Measurements from ENCODE around the gene ATL1. TPM values are rescaled to one million over a fixed set of nuclear protein-coding genes. Genes with fewer than 3 reads are reported as not detected.
A peak's percentile ranks its signal among the peaks of the same experiment; 100 is the strongest.

Gene ATL1
- total and polyA plus RNA-seq, 2 donors: 1.5 to 2.6 TPM

GRCh38 chr14:50578433-50578832 is 18.5 kb downstream of the ATL1 start:
- no peaks in the 10 kb centered on the region for H3K4me1 ChIP-seq (ENCODE audit: control insufficient read depth in 2 of 2, insufficient read depth in 2 of 2, low read length in 2 of 2)
- H3K27me3 ChIP-seq (ENCODE audit: control insufficient read depth in 2 of 2, insufficient read depth in 1 of 2, low read length in 1 of 2): no peaks in the 10 kb centered on the region
- no peak overlapping the region for H3K27ac ChIP-seq (ENCODE audit: low read depth in 1 of 2, low read length in 1 of 2)
- H3K36me3 ChIP-seq (ENCODE audit: control insufficient read depth in 2 of 2, insufficient read depth in 2 of 2, low read length in 1 of 2): no peaks in the 10 kb centered on the region
- H3K4me3 ChIP-seq (ENCODE audit: low read length in 2 of 2): no peak overlapping the region
- H3K9me3 ChIP-seq (ENCODE audit: control insufficient read depth in 2 of 2, insufficient read depth in 1 of 2, low read length in 1 of 2): no peaks in the 10 kb centered on the region
- no peak for DNase-seq (ENCODE audit: low read depth in 6 of 9, low spot score in 9 of 9)

DNA sequence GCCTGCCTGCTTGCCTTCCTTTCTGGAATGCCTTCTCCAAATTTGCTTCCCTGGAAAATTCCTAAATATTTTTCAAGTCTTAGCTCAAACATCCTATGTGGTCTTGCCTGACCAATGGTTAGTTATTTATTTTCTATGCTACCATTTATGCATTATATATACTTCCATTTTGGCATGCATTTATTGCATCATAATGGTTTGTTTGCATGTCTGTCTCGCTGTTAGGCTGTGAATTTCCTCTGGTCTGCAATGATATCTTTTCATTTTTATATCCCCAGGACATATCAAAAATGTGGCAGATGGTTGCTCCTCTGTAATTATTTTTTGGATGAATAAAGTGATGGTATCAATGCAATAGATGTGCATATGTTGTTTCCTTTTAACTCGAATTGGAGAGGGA is 30.5 kb downstream of the ATL1 start:
- H3K27me3 ChIP-seq (ENCODE audit: control insufficient read depth in 2 of 2, insufficient read depth in 1 of 2, low read length in 1 of 2): no peaks in the 10 kb centered on the region
- H3K4me1 ChIP-seq (ENCODE audit: control insufficient read depth in 2 of 2, insufficient read depth in 2 of 2, low read length in 2 of 2): no peaks in the 10 kb centered on the region
- no peaks in the 10 kb centered on the region for H3K36me3 ChIP-seq (ENCODE audit: control insufficient read depth in 2 of 2, insufficient read depth in 2 of 2, low read length in 1 of 2)
- H3K9me3 ChIP-seq (ENCODE audit: control insufficient read depth in 2 of 2, insufficient read depth in 1 of 2, low read length in 1 of 2): no peaks in the 10 kb centered on the region
- no peak for DNase-seq (ENCODE audit: low read depth in 6 of 9, low spot score in 9 of 9)
- H3K4me3 ChIP-seq (ENCODE audit: low read length in 2 of 2): no peak overlapping the region
- no peak overlapping the region for H3K27ac ChIP-seq (ENCODE audit: low read depth in 1 of 2, low read length in 1 of 2)
- WGBS: 97% methylated on average over 2 of the region's 2 CpGs

- Histone ChIP-seq H3K4me3 (ENCODE audit: low read length in 2 of 2) (no peak overlapping the region), H3K9me3 (ENCODE audit: control insufficient read depth in 2 of 2, insufficient read depth in 1 of 2, low read length in 1 of 2) (no peaks in the 10 kb centered on the region), H3K27me3 (ENCODE audit: control insufficient read depth in 2 of 2, insufficient read depth in 1 of 2, low read length in 1 of 2) (no peaks in the 10 kb centered on the region), H3K27ac (ENCODE audit: low read depth in 1 of 2, low read length in 1 of 2) (no peak overlapping the region), H3K4me1 (ENCODE audit: control insufficient read depth in 2 of 2, insufficient read depth in 2 of 2, low read length in 2 of 2) (no peaks in the 10 kb centered on the region), H3K36me3 (ENCODE audit: control insufficient read depth in 2 of 2, insufficient read depth in 2 of 2, low read length in 1 of 2) (no peaks in the 10 kb centered on the region)
- DNase-seq (ENCODE audit: low read depth in 6 of 9, low spot score in 9 of 9): no peak
- WGBS: 94% methylated on average over 8 of the region's 8 CpGs
These were observed 34.8 kb downstream of the ATL1 start for GRCh38 chr14:50594577-50595316.

- DNase-seq (ENCODE audit: low read depth in 6 of 9, low spot score in 9 of 9): no peak
- Histone ChIP-seq H3K36me3 (ENCODE audit: control insufficient read depth in 2 of 2, insufficient read depth in 2 of 2, low read length in 1 of 2) (no peaks in the 10 kb centered on the region), H3K9me3 (ENCODE audit: control insufficient read depth in 2 of 2, insufficient read depth in 1 of 2, low read length in 1 of 2) (no peaks in the 10 kb centered on the region), H3K27ac (ENCODE audit: low read depth in 1 of 2, low read length in 1 of 2) (no peak overlapping the region), H3K4me3 (ENCODE audit: low read length in 2 of 2) (no peak overlapping the region), H3K4me1 (ENCODE audit: control insufficient read depth in 2 of 2, insufficient read depth in 2 of 2, low read length in 2 of 2) (no peaks in the 10 kb centered on the region), H3K27me3 (ENCODE audit: control insufficient read depth in 2 of 2, insufficient read depth in 1 of 2, low read length in 1 of 2) (no peaks in the 10 kb centered on the region)
These were observed 38.8 kb downstream of the ATL1 start for GRCh38 chr14:50598765-50599164.

- Histone ChIP-seq H3K9me3 (ENCODE audit: control insufficient read depth in 2 of 2, insufficient read depth in 1 of 2, low read length in 1 of 2) (no peaks in the 10 kb centered on the region), H3K4me1 (ENCODE audit: control insufficient read depth in 2 of 2, insufficient read depth in 2 of 2, low read length in 2 of 2) (no peaks in the 10 kb centered on the region), H3K36me3 (ENCODE audit: control insufficient read depth in 2 of 2, insufficient read depth in 2 of 2, low read length in 1 of 2) (no peaks in the 10 kb centered on the region), H3K27me3 (ENCODE audit: control insufficient read depth in 2 of 2, insufficient read depth in 1 of 2, low read length in 1 of 2) (no peaks in the 10 kb centered on the region), H3K27ac (ENCODE audit: low read depth in 1 of 2, low read length in 1 of 2) (no peak overlapping the region), H3K4me3 (ENCODE audit: low read length in 2 of 2) (no peak overlapping the region)
- peak in 5 of 9 donors; percentile 3 to 41 (median 5) for DNase-seq (ENCODE audit: low read depth in 6 of 9, low spot score in 9 of 9)
- WGBS: 74% methylated on average over 4 of the region's 4 CpGs
These were observed 39.9 kb downstream of the ATL1 start for GRCh38 chr14:50599700-50600444.

DNA sequence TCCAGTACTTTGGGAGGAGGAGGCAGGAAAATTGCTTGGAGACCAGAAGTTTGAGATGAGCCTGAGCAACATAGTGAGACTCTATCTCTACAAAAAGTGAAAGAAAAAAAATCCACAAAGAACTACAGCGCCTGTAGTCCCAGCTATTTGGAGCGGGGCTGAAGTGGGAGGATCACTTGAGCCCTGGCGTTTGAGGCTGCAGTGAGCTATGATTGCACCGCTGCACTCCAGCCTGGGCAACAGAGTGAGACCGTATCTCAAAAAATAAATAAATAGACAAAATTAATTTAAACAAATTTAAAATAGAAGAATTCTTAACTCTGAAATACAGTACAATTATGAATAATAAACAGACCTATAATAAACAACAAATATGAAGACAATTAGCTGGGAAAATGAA is 40.9 kb downstream of the ATL1 start:
- H3K36me3 ChIP-seq (ENCODE audit: control insufficient read depth in 2 of 2, insufficient read depth in 2 of 2, low read length in 1 of 2): no peaks in the 10 kb centered on the region
- no peaks in the 10 kb centered on the region for H3K9me3 ChIP-seq (ENCODE audit: control insufficient read depth in 2 of 2, insufficient read depth in 1 of 2, low read length in 1 of 2)
- H3K27ac ChIP-seq (ENCODE audit: low read depth in 1 of 2, low read length in 1 of 2): no peak overlapping the region
- WGBS: 98% methylated on average over 5 of the region's 5 CpGs
- H3K4me1 ChIP-seq (ENCODE audit: control insufficient read depth in 2 of 2, insufficient read depth in 2 of 2, low read length in 2 of 2): no peaks in the 10 kb centered on the region
- no peaks in the 10 kb centered on the region for H3K27me3 ChIP-seq (ENCODE audit: control insufficient read depth in 2 of 2, insufficient read depth in 1 of 2, low read length in 1 of 2)
- no peak for DNase-seq (ENCODE audit: low read depth in 6 of 9, low spot score in 9 of 9)
- H3K4me3 ChIP-seq (ENCODE audit: low read length in 2 of 2): no peak overlapping the region

DNA sequence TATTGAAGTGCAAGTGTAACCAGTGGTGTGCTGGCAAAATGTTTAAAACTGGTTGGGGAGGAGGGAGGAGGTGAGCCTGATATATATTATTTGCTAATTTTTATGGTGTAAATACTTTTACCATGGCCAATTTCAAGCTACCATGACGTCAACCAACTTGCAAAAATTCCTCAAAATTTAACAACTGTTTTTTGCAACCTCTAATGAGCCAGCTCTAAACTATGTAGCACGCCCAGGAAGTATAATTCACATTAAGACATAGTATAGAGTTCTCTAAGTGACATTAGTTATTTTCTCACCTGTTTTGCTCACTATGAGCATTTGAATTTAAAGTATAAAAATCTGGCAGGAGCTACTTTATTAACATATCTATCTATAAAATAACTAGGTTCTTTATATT is 41.4 kb downstream of the ATL1 start:
- Histone ChIP-seq H3K9me3 (ENCODE audit: control insufficient read depth in 2 of 2, insufficient read depth in 1 of 2, low read length in 1 of 2) (no peaks in the 10 kb centered on the region), H3K36me3 (ENCODE audit: control insufficient read depth in 2 of 2, insufficient read depth in 2 of 2, low read length in 1 of 2) (no peaks in the 10 kb centered on the region), H3K4me1 (ENCODE audit: control insufficient read depth in 2 of 2, insufficient read depth in 2 of 2, low read length in 2 of 2) (no peaks in the 10 kb centered on the region), H3K4me3 (ENCODE audit: low read length in 2 of 2) (no peak overlapping the region), H3K27ac (ENCODE audit: low read depth in 1 of 2, low read length in 1 of 2) (no peak overlapping the region), H3K27me3 (ENCODE audit: control insufficient read depth in 2 of 2, insufficient read depth in 1 of 2, low read length in 1 of 2) (no peaks in the 10 kb centered on the region)
- WGBS: 98% methylated on average over 2 of the region's 2 CpGs
- DNase-seq (ENCODE audit: low read depth in 6 of 9, low spot score in 9 of 9): no peak

- Histone ChIP-seq H3K4me1 (ENCODE audit: control insufficient read depth in 2 of 2, insufficient read depth in 2 of 2, low read length in 2 of 2) (no peaks in the 10 kb centered on the region), H3K27ac (ENCODE audit: low read depth in 1 of 2, low read length in 1 of 2) (no peak overlapping the region), H3K4me3 (ENCODE audit: low read length in 2 of 2) (no peak overlapping the region), H3K27me3 (ENCODE audit: control insufficient read depth in 2 of 2, insufficient read depth in 1 of 2, low read length in 1 of 2) (no peaks in the 10 kb centered on the region), H3K36me3 (ENCODE audit: control insufficient read depth in 2 of 2, insufficient read depth in 2 of 2, low read length in 1 of 2) (no peaks in the 10 kb centered on the region), H3K9me3 (ENCODE audit: control insufficient read depth in 2 of 2, insufficient read depth in 1 of 2, low read length in 1 of 2) (no peaks in the 10 kb centered on the region)
- DNase-seq (ENCODE audit: low read depth in 6 of 9, low spot score in 9 of 9): no peak
- WGBS: 95% methylated on average over 3 of the region's 3 CpGs
These were observed 42.1 kb downstream of the ATL1 start for GRCh38 chr14:50602035-50602434.

DNA sequence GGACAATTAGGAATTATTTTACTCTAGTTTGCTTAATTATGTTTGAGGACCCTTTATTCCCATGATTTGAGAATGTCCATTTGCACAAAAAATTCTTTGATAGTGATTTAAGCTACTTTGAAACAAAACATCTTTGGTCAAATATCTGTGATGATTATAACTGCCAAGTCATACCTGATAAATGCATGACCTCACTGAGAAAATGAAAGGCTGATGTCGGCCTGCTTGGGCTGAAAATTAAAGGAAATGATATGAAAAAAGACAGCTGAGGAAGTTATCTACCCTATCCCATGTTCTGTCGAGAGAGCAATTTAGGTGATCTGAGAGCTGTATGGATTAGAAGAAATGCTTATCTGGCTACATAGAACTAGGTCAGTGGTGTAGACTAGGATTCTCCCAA is 43.6 kb downstream of the ATL1 start:
- no peaks in the 10 kb centered on the region for H3K9me3 ChIP-seq (ENCODE audit: control insufficient read depth in 2 of 2, insufficient read depth in 1 of 2, low read length in 1 of 2)
- no peak for DNase-seq (ENCODE audit: low read depth in 6 of 9, low spot score in 9 of 9)
- H3K4me3 ChIP-seq (ENCODE audit: low read length in 2 of 2): no peak overlapping the region
- H3K27ac ChIP-seq (ENCODE audit: low read depth in 1 of 2, low read length in 1 of 2): no peak overlapping the region
- whole genome bisulfite sequencing: 91% methylated on average over 2 of the region's 2 CpGs
- no peaks in the 10 kb centered on the region for H3K4me1 ChIP-seq (ENCODE audit: control insufficient read depth in 2 of 2, insufficient read depth in 2 of 2, low read length in 2 of 2)
- H3K27me3 ChIP-seq (ENCODE audit: control insufficient read depth in 2 of 2, insufficient read depth in 1 of 2, low read length in 1 of 2): no peaks in the 10 kb centered on the region
- no peaks in the 10 kb centered on the region for H3K36me3 ChIP-seq (ENCODE audit: control insufficient read depth in 2 of 2, insufficient read depth in 2 of 2, low read length in 1 of 2)
